HG02981 (cell line): Measurements from ENCODE around the gene CHST10.

Experiments used
- ATAC-seq: cut with Tn5 transposase; IDR thresholded peaks from one replicate; pipeline ENCODE4 v1.9.1; 2021; ENCODE audit warnings: mild to moderate bottlenecking, moderate library complexity; ENCODE audit not compliant: unreplicated experiment

CHST10 gene

DNA sequence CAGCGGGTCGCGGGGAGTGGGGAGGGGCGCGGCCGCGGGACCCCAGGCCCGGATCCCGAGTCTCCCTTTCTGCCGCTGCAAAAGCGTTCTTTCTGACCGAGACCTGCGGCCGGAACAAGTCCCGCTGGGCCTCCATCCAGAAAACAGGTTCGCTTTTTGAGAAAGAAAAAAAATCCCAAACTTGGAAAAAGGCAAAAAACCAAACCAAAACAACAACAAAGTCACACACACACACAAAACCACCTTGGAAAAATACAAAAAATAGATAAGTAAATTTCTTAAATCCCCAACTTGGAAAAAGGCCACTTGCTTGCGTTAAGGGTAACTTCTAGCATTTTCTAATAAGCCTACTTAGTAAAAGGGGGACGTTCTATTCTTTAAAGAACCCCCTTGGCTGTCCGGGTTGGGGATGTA lies 250 bp upstream of the CHST10 start:
- ATAC-seq: no peak

DNA sequence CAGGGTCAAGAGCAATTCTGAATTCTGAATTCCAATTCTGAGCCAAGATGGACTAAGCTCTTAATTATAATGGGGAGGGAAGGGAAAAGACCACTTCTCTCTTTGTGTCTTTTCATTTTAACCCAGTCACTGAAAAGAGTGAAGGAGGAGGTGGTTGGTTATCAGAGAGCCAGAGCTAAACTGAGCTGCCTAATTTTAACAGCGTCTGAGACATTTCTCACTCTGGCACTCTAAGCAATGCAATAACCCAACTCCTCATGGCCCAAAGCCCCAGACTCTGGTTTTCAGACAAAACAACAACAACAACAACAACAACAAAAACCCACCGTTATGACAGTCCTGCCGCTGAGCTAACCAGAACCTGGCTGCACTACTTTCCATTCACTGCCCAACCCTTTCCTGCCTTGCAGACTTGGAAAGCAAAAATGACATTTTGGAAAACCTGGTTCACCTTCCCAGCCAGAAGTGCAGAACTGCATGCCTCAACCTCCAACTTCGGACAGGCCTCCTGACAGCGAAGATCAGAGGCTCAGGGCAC lies 1.0 kb downstream of the CHST10 start:
- no peak for ATAC-seq

DNA sequence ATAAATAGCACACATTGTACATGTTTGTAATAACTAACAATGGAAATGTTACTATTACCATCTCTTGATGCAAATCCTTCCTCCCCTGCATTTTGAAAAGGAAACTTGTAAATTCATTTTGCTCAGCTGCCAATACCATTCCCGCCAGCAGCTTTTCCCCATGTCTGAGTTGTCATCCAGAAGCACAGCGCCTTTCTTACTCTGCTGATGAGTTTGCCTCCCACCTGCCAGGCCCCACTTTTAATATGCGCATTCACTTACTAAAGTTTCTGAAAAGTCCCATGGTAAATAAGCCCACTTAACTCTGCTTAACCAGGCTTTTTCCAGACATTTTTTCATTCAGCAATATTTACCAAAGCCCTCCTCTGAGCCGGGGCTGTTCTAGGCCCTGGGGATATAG lies 3.9 kb downstream of the CHST10 start:
- no peak for ATAC-seq

DNA sequence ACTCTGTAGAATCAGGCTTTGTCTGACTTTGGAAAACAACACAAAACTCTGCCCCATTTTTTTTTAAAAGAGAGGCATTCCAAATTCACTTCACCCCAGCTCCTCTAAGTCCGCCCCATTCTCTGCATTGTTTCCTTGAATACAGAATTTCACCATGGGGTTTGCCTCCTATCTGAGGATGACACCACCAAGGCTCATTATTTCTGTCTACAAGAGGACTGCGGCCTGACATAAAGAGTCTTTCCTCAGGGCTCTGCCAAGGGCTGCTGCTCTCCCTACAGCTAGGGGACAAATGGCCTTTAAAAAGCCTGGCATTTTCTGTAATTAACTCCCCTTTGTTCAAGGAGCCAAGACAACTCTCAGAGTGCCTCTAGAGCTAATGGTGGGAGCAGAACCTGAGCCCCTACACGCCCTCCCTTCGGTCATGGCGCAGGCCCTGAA lies 4.6 kb downstream of the CHST10 start:
- no peak for ATAC-seq

DNA sequence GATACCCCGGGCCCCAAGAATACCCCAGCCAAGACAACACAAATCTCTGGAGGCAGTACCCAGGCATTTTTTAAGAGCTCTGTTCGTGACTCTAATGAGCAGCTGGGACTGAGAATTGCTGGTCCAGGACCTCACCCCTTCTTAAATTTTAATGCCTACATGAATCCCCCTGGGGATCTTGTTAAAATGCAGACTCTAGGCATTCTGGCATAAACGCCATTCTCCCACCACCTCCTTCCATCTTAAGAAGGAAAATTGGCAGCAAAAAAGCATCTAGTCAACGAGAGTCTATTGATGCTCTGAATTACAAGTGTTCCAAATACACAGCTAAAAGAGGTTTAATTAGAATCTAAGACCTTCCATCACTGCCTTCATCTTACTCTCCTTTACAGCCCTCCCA lies 5.0 kb downstream of the CHST10 start:
- no peak for ATAC-seq

DNA sequence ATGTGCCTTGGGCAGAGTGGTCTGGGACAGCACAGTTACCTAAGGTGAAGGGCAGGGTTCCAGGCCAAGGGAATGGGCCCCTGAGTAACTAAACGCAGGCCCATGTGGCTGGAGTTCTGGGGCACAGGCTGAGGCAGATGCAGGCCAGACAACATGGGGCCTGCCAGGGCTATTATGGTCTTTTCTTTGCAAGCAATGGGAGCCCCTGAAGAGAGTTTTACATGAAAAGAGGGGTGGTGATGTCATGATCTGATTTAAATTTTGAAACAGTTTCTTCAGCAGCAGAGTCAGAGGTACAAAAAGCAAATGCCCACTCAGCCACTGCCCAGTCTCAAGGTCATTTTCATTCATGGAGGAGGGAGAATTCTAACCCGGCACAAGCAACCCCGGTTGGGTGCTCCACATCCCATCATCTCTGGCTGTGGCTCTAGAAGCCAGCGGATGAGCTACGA lies 5.6 kb downstream of the CHST10 start:
- ATAC-seq: no peak

DNA sequence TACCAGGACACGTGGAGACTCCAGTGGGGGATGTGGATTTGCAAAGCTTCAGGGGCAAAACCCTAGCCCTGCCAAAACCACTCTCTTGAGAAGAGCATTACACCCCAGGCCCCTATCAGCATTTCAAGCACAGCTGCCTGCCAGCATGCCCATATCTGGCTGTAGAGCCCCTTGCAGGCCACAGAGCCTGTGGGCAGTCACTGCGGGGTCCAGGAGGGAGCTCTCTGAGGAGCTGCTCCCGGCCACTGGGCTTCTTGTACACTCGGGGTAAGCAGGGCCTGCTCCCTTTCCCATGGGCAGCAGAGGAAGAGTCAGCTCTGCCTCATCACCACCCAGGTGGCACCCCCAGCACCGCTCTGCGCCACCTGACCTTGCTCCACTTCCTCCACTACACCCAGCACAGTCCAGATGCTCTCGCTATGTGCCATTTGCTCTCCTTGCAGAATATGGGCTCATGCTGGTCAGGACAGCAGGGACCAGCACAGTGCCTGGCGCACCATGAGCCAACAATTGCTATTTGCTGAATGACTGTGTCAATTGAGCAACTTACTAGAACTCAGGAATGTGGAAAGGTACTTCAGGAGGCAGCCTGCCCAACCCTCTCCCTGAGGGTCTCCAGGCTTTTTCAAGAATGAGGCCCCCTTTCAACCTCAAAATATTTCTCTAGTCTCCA lies 7.4 kb downstream of the CHST10 start:
- ATAC-seq: no peak

DNA sequence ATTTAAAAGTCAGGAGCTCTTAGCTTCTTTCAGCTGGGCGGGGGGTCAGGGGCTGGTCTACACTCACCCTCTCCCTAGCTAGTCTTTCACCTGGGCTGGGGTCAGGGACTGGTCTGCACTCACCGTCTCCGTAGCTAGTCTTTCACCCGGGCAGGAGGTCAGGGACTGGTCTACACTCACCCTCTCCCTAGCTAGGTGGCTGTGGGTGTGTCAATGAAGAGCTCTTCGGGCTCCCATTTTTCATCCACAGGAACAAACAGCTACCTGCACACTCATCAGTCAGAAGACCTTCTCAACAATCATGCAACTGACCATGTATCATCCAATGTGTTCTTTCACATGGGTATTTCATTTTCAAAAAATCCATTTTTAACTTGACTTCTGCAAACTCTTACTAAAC lies 8.0 kb downstream of the CHST10 start:
- ATAC-seq: no peak

DNA sequence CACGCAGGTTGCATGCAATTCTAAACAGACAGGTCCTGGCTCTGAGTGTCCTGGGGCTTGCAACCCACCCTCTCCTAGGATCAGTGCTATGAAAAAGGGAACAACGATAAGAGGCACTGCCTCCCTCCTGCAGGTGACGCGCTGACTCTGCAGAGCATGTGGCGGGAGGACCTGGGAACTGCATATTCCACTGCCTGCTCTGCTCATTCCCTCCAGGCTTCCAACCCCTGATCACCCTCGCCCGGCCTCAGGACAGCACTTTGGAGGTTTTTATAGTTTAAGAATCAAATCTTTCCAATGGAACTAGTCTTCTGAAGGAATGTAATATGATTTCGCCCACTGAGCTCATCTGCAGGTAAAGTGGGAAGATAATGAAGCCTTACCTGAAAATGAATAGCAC lies 8.5 kb downstream of the CHST10 start:
- ATAC-seq: no peak

DNA sequence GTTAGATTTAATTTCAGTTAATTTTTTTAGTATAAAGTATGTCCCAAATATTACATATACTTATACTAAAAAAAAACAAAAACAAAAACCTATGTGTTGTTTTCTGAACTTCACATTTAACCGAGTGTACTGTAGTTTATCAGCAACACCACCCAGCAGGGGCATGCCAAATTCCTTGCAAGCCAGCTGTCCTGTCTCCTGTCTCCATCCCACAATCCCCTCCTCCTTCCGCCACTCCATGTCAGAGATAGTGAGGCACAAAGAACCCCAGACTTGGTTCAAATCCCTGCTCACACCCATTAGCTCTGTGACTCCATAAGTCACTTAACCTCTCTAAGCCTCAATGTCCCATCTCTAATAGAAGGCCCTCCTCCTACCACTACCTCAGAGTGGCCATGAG lies 9.4 kb downstream of the CHST10 start:
- ATAC-seq: no peak

DNA sequence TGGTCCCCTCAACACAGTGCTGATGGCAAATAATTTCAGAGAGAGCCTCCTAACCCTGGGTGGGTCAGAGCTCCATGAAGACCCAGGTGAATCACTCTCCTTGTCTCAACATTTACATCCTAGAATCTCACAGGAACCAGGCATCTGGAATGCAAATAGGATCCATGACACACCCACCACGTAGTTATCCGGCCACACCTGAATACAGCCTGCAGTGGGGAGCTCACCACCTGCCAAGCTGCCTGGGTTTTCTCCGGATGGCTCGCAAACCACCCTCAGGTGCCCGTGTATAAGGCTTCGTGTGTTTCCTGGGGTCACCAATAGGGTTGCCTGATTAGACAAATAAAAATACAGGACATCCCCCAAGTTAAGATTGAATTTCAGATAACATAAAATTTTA lies 9.9 kb downstream of the CHST10 start:
- ATAC-seq: no peak

DNA sequence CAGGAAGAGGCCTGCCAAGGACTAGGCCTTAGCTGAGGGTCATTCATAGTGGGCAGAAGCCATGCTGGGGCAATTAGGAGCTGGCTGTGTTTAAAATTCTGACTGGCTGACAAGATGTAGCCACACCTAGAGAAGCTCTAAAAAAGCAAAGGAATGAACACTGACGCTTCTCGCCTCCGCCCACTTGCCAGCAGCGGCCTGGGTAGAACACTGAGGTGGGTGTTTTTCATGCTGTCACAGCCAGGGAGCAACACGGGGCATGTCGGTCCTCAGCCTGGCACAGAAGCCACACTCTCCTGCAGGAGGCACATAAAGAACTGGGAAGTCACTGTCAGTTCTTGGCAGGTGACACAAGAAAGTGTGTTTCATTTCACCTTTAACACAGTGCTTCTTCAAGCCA lies 10.4 kb downstream of the CHST10 start:
- ATAC-seq: no peak

DNA sequence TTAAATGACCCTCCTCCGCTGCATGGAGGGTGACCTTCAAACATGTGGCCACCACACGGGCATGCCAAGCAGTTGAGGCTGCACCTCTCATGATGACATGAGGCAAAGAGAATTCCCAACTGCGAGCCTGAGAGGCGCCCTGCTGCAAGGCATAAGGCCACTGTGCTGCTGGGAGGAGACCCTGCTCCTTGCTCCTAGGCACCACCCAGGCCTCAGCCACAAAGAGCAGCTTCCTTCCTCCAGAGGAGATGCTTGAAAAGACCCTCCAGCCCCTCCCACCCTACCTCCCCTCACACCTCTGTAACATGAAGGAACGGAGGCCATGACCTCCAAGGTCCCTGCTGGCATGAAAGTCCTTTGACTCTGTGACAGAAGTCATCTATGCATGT lies 11.4 kb downstream of the CHST10 start:
- ATAC-seq: no peak

DNA sequence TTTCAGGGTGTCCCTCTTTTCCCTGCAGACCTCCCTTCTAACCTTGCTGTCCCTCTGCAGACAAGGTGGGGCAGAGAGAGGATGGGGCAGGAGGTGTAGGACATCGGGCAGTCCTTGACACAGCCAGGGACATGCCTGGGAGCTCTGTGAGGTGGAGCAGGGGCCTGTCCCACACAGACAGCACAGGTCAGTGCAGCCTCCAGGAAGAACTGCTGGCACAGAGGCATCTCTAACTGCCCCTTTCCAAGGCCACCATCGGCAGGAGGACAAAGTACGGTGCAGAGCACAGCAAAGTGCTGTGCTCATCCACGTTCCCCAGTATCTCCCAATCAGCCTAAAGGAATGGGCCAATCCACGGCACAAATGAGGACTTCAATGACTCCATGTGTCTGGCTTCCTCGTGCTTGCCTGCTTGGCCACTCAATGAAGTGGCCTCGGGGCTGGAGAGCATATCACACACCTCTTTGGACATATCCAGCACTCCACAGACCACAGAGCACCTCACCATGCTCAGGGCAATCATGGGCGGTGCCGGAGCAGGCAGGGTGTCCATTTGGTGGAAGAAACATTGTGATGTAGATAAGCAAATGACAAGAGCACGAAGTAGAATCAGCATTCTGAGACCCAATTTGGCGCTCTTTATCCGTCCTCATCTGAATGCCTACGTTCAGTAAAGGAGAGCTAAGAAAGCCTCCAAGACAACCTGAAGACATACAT lies 11.9 kb downstream of the CHST10 start:
- ATAC-seq: no peak

DNA sequence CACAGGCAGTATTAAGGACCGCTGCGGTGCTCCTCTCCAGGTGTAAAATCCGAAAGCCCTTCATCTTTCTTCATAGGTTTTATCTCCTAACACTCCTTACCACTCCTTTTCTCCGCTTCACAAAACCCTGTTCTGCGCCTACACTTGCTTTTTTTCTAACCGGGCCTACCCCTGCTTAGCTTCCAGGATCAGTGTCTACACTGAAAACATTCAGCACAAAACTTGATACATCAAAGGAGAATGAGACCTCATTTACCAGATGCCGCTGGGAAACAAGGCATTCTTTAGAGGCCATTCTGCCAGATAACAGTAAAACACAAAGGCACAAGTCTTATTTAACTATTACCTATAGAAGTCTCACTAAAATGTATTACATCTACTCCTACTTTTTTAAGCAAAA lies 13.1 kb downstream of the CHST10 start:
- no peak for ATAC-seq

DNA sequence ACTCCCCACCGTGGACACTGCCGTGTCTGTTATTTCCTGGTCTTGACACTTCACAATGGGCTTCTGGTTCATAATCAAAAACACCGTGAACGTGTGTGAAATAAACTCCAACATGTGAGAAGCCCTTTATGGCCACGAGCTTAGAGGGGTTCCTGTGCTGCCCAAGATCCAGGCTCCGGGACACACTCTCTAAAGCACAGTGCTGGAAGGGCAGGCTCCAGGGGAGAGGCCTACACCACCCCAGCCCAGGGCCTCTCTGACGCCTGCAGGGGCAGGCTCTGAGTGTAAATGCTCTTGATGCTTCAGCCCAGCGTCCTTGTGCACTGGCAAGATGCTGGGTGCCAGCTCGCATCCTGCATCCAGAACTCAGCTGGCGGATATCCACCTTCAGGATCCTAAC lies 13.7 kb downstream of the CHST10 start:
- ATAC-seq: no peak

DNA sequence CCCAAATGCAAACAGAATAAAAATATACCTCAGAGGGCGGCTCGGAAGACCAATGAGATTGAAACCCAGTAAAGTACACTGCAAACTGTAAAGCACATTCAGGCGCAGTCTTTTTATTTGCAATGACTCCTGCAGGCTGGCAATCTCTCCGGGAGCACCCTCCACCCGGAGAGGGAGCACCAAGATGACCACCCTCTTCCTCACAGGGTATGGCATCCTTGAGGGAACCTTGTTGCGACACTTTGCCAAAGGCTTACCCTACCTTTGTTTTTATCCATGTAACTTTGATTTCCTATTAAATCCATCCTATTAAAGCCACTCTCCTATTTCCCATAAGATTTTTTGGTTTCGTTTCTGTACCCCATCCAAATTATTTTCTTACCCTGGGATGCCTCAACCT lies 16.2 kb downstream of the CHST10 start:
- ATAC-seq: no peak

DNA sequence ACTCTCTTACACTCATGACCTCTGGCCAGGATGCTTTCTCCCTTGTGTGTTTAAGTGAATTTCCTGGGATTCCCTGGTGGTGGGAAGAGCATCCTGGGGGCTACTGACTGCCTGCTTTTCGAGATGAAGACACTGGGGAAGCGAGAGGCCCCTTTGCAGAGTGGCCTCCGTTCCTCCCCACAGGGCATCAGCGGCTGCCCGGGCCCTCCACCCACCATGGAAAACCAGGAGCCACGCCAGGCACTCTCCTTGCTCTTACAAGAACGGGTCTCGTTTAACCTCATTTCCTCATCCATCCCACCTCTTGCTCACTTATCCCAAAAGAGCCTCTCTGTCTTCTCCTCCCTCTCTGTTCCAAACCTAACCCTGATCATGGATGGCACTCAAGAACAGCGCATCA lies 17.8 kb downstream of the CHST10 start:
- no peak for ATAC-seq

DNA sequence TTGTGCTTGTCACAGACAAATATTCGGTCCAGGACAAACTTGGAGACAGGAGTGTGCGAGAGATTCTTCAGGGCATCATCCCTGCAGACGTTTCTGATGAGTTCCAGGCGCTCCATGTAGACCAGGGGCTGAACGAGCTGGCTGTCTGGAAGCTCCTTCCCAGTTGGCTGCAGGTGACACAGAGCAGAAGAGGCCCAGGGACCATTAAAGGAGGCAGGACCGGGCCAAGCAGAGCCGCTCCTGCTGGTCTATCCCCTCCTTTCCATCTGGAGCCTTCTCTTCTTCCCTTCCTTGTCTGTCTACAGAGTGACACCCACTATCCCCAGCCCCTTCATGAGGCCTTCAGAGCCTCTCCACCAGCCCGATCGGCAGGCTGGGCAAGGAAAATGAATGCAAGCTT lies 19.5 kb downstream of the CHST10 start:
- no peak for ATAC-seq

DNA sequence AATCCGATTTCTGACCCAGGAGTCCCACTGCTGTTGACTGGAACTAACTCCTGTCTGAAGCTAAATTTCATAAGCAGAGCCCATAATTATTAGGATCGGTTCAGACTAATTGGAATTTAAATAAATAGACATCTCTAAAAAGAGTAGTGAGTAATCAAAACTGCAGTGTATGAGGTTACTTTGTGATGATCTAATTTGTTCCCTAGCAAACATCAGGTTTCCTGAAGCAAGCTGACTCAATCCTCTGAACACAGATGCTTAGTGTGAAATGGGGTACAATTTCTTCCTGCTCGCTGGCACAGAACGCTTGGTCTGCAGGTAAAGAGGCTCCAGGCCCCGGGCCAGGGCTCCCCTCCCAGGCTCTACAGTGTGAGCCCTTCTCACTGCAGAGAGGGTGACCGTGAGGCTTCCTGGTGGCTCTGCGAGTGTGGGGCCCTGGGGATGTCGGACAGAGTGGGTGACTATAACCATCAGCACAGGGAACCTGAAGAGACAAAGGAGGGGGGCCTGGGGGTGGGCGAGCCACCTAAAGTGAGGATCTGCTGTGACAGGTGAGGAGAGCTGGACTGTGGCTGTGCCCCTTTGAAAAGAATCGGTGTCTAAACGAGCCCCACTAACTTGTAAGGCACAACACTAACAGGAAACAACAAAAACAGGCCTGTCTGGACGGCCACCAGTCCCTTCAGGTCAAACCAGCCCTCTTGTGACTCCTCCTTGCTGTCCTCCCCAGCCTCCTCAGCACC lies 20.2 kb downstream of the CHST10 start:
- ATAC-seq: no peak

DNA sequence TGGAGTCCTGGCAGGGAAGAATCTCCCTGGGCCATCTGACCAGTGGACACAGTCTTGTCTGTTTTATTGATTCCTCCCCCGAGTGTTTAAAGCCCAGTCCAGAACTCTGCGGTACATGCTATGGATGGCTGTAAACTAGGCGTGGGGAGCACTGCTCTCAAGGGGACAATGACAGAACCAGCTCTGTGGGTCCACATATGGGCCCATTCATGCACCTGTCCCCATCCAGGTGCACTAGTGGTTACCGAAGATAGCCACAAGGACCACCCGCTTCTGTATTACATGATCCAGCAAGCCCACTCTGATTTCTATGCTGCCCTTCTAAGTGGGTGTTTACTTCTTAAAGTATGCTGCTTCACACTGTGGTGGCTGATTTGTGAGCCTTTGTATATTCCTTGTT lies 21.0 kb downstream of the CHST10 start:
- ATAC-seq: no peak
